GM23338 (cell line): ENCODE data around the gene MANSC1. TPM values are rescaled to one million over a fixed set of nuclear protein-coding genes. Genes with fewer than 3 reads are reported as not detected.
"Not testable (repeated sequence)": the region's sequence is repeated elsewhere in the genome, so short reads cannot be mapped to it uniquely, and the experiment has no call there.

Source experiments
- ATAC-seq: fragments of 200-7000 bp; cut with Tn5 transposase; 3 replicates; pipeline ENCODE4 v1.9.1; 2020
- DNase-seq: peaks from one replicate; pipeline ENCODE4 v3.0.0-alpha.2; 2015; ENCODE audit warnings: low spot score
- H2AFZ ChIP-seq: fragments of 200-600 bp; sonication (generic); 2 replicates; pipeline ENCODE4 v1.8.0; 2016; ENCODE audit warnings: antibody characterized with exemption, mild to moderate bottlenecking, moderate library complexity
- H3F3A ChIP-seq: fragments of 200-600 bp; sonication (generic); replicated peaks from 2 replicates; pipeline ENCODE4 v1.8.0; 2017; ENCODE audit warnings: antibody characterized with exemption, mixed run types, low read depth
- H3K27ac ChIP-seq: fragments of 200-600 bp; sonication (generic); 2 replicates; pipeline ENCODE4 v1.6.1; 2016; ENCODE audit warnings: low read depth
- H3K27me3 ChIP-seq: fragments of 200-600 bp; sonication (generic); 2 replicates; pipeline ENCODE4 v1.8.0; 2016; ENCODE audit warnings: mild to moderate bottlenecking, mixed run types, moderate library complexity; ENCODE audit not compliant: insufficient read depth
- H3K36me3 ChIP-seq: fragments of 200-600 bp; sonication (generic); 2 replicates; pipeline ENCODE4 v1.8.0; 2016; ENCODE audit warnings: mild to moderate bottlenecking; ENCODE audit not compliant: insufficient read depth
- H3K4me1 ChIP-seq: fragments of 200-600 bp; sonication (generic); 2 replicates; pipeline ENCODE4 v1.8.0; 2016; ENCODE audit warnings: mild to moderate bottlenecking, moderate library complexity; ENCODE audit not compliant: insufficient read depth
- H3K4me2 ChIP-seq: fragments of 200-600 bp; sonication (generic); 2 replicates; pipeline ENCODE4 v1.7.1; 2017; ENCODE audit warnings: mixed run types
- H3K4me3 ChIP-seq: fragments of 200-600 bp; sonication (generic); 2 replicates; pipeline ENCODE4 v1.6.1; 2016; ENCODE audit warnings: mixed run types
- H3K79me2 ChIP-seq: fragments of 200-600 bp; sonication (generic); replicated peaks from 2 replicates; pipeline ENCODE4 v1.8.0; 2017; ENCODE audit warnings: mild to moderate bottlenecking; ENCODE audit not compliant: insufficient read depth
- H3K9me2 ChIP-seq: fragments of 200-600 bp; sonication (generic); 2 replicates; pipeline ENCODE4 v1.8.0; 2017; ENCODE audit not compliant: insufficient read depth
- H4K20me1 ChIP-seq: fragments of 200-600 bp; sonication (generic); replicated peaks from 2 replicates; pipeline ENCODE4 v1.8.0; 2017; ENCODE audit warnings: mild to moderate bottlenecking; ENCODE audit not compliant: insufficient read depth
- H3K27ac Mint-ChIP-seq: 2 replicates; pipeline ENCODE4 v1.8.0; 2020; ENCODE audit warnings: inconsistent platforms, mild to moderate bottlenecking, moderate library complexity, mixed read lengths
- H3K27me3 Mint-ChIP-seq: 3 replicates; pipeline ENCODE4 v1.8.0; 2022; ENCODE audit warnings: low read depth, mild to moderate bottlenecking, moderate library complexity, mixed read lengths, inconsistent platforms; ENCODE audit not compliant: insufficient read depth, poor library complexity
- H3K36me3 Mint-ChIP-seq: 3 replicates; pipeline ENCODE4 v1.8.0; 2021; ENCODE audit warnings: low read depth, mild to moderate bottlenecking, inconsistent platforms, moderate library complexity, mixed read lengths
- H3K4me1 Mint-ChIP-seq: 3 replicates; pipeline ENCODE4 v1.8.0; 2020; ENCODE audit warnings: mild to moderate bottlenecking, inconsistent platforms, mixed read lengths
- H3K4me3 Mint-ChIP-seq: 3 replicates; pipeline ENCODE4 v1.8.0; 2021; ENCODE audit warnings: moderate library complexity, mild to moderate bottlenecking, inconsistent platforms, mixed read lengths
- H3K9me3 Mint-ChIP-seq: 3 replicates; pipeline ENCODE4 v1.8.0; 2020; ENCODE audit warnings: moderate library complexity, mild to moderate bottlenecking, inconsistent platforms, mixed read lengths
- CREB1 ChIP-seq: fragments of 250-450 bp; sonication (Bioruptor Pico); IDR thresholded peaks from 2 replicates; pipeline ENCODE4 v1.5.0; 2020; ENCODE audit warnings: low read depth, mild to moderate bottlenecking, moderate library complexity
- polyA plus RNA-seq: library from polyadenylated mRNA; unstranded; fragments of >200 nt; fragmentation: Nextera tagmentation; extraction: Ambion mirVana; gene quantifications from 2 replicates; pipeline ENCODE4 v1.2.1, GENCODE V29; 2016
- total RNA-seq: library from RNA; depleted of rRNA; stranded (reverse); fragments of >200 nt; shearing (Covaris generic); gene quantifications from 2 replicates; pipeline ENCODE4 v1.2.3, GENCODE V29; 2014
- TF ChIP-seq, protein P1 (sequence below), 2 experiments: fragments of 200-600 bp in 1 of 2; sonication (generic) in 1 of 2; conservative IDR thresholded peaks; 2 replicates each; pipeline versions ENCODE4 v1.5.1 to v1.6.1; 2016 to 2017; ENCODE audit warnings: antibody characterized with exemption in 2 of 2, low read depth in 2 of 2, mild to moderate bottlenecking in 2 of 2, moderate library complexity in 1 of 2
- TF ChIP-seq, protein P2 (sequence below): IDR thresholded peaks from one replicate; pipeline ENCODE4 v1.6.1; 2018; ENCODE audit warnings: antibody characterized with exemption; ENCODE audit not compliant: unreplicated experiment

MANSC1 gene
- total and polyA plus RNA-seq, 2 experiments from 2014 or later: 4.4 to 5.1 TPM

DNA sequence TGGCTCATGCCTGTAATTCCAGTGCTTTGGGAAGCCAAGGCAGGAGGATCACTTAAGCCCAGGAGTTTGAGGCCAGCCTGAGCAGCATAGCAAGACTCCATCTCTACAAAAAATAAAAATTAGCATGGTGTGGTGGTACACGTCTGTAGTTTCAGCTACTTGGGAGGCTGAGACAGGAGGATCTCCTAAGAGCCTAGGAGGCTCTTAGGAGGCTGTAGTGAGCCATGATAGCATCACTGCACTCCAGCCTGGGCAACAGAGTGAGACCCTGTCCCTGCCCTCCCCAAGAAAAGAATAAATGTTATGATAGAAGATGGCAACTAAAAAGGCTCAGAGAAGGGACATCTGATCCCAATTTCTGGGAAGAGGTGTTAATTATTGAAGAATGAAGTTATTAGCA, 3.2 kb upstream of the MANSC1 start:
- no peaks in the 10 kb centered on the region for H3K36me3 Mint-ChIP-seq
- H3K4me1 Mint-ChIP-seq: peaks cover 29% of the 10 kb centered on the region
- H3K27me3 ChIP-seq: peaks cover 18% of the 10 kb centered on the region; the same call in 1 of the 2 replicates
- ATAC-seq (no peak), DNase-seq (no peak)
- H3K27ac Mint-ChIP-seq: no peak overlapping the region
- H3K4me2 ChIP-seq: no peak overlapping the region
- TF ChIP-seq, protein P1, sequence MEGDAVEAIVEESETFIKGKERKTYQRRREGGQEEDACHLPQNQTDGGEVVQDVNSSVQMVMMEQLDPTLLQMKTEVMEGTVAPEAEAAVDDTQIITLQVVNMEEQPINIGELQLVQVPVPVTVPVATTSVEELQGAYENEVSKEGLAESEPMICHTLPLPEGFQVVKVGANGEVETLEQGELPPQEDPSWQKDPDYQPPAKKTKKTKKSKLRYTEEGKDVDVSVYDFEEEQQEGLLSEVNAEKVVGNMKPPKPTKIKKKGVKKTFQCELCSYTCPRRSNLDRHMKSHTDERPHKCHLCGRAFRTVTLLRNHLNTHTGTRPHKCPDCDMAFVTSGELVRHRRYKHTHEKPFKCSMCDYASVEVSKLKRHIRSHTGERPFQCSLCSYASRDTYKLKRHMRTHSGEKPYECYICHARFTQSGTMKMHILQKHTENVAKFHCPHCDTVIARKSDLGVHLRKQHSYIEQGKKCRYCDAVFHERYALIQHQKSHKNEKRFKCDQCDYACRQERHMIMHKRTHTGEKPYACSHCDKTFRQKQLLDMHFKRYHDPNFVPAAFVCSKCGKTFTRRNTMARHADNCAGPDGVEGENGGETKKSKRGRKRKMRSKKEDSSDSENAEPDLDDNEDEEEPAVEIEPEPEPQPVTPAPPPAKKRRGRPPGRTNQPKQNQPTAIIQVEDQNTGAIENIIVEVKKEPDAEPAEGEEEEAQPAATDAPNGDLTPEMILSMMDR (conservative IDR thresholded peaks at IDR 0.05; ENCODE audit: low read depth in 2 of 2): no peak
- TF ChIP-seq CREB1: no peak
- TF ChIP-seq, protein P2, sequence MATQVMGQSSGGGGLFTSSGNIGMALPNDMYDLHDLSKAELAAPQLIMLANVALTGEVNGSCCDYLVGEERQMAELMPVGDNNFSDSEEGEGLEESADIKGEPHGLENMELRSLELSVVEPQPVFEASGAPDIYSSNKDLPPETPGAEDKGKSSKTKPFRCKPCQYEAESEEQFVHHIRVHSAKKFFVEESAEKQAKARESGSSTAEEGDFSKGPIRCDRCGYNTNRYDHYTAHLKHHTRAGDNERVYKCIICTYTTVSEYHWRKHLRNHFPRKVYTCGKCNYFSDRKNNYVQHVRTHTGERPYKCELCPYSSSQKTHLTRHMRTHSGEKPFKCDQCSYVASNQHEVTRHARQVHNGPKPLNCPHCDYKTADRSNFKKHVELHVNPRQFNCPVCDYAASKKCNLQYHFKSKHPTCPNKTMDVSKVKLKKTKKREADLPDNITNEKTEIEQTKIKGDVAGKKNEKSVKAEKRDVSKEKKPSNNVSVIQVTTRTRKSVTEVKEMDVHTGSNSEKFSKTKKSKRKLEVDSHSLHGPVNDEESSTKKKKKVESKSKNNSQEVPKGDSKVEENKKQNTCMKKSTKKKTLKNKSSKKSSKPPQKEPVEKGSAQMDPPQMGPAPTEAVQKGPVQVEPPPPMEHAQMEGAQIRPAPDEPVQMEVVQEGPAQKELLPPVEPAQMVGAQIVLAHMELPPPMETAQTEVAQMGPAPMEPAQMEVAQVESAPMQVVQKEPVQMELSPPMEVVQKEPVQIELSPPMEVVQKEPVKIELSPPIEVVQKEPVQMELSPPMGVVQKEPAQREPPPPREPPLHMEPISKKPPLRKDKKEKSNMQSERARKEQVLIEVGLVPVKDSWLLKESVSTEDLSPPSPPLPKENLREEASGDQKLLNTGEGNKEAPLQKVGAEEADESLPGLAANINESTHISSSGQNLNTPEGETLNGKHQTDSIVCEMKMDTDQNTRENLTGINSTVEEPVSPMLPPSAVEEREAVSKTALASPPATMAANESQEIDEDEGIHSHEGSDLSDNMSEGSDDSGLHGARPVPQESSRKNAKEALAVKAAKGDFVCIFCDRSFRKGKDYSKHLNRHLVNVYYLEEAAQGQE: no peak
- H3K27me3 Mint-ChIP-seq: peaks cover 2% of the 10 kb centered on the region
- no peak overlapping the region for H2AFZ ChIP-seq
- H3K9me2 ChIP-seq: no peaks in the 10 kb centered on the region
- H3K4me3 ChIP-seq: no peak overlapping the region
- no peaks in the 10 kb centered on the region for H4K20me1 ChIP-seq
- H3K27ac ChIP-seq: no peak overlapping the region
- H3K79me2 ChIP-seq: no peaks in the 10 kb centered on the region; the same call in 1 of the 2 replicates
- H3K4me1 ChIP-seq: peaks cover 15% of the 10 kb centered on the region
- H3K4me3 Mint-ChIP-seq: no peak overlapping the region
- no peaks in the 10 kb centered on the region for H3K9me3 Mint-ChIP-seq
- no peaks in the 10 kb centered on the region for H3K36me3 ChIP-seq
- peaks cover 12% of the 10 kb centered on the region; the same call in 1 of the 2 replicates for H3F3A ChIP-seq

GRCh38 chr12:12351468-12352185, 1.6 kb upstream of the MANSC1 start:
- not testable (repeated sequence) for H3K4me3 Mint-ChIP-seq, DNase-seq, ATAC-seq, H3K9me2 ChIP-seq, H3K79me2 ChIP-seq, H3K36me3 Mint-ChIP-seq, H3K27ac Mint-ChIP-seq, H4K20me1 ChIP-seq, H3K4me3 ChIP-seq, H3K4me1 ChIP-seq, H3K9me3 Mint-ChIP-seq, H3K27me3 Mint-ChIP-seq, H3F3A ChIP-seq, H2AFZ ChIP-seq, H3K4me2 ChIP-seq, H3K36me3 ChIP-seq, H3K27ac ChIP-seq
- peaks cover 21% of the 10 kb centered on the region for H3K4me1 Mint-ChIP-seq
- peaks cover 18% of the 10 kb centered on the region; the same call in 1 of the 2 replicates for H3K27me3 ChIP-seq
